SIG-M5 treated with dmso at 0.1 percent for 504 hours (cell line): Measurements from ENCODE around the gene RNF144A.
A peak's percentile ranks its signal among the peaks of the same experiment; 100 is the strongest.
"Not testable (repeated sequence)": the region's sequence is repeated elsewhere in the genome, so short reads cannot be mapped to it uniquely, and the experiment has no call there.

ENCODE experiments used
- DNase-seq: peaks from one replicate; lab custom pipeline; 2025; ENCODE audit not compliant: unreplicated experiment; lab: John Stamatoyannopoulos, UW

The RNF144A gene, protein sequence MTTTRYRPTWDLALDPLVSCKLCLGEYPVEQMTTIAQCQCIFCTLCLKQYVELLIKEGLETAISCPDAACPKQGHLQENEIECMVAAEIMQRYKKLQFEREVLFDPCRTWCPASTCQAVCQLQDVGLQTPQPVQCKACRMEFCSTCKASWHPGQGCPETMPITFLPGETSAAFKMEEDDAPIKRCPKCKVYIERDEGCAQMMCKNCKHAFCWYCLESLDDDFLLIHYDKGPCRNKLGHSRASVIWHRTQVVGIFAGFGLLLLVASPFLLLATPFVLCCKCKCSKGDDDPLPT

DNA sequence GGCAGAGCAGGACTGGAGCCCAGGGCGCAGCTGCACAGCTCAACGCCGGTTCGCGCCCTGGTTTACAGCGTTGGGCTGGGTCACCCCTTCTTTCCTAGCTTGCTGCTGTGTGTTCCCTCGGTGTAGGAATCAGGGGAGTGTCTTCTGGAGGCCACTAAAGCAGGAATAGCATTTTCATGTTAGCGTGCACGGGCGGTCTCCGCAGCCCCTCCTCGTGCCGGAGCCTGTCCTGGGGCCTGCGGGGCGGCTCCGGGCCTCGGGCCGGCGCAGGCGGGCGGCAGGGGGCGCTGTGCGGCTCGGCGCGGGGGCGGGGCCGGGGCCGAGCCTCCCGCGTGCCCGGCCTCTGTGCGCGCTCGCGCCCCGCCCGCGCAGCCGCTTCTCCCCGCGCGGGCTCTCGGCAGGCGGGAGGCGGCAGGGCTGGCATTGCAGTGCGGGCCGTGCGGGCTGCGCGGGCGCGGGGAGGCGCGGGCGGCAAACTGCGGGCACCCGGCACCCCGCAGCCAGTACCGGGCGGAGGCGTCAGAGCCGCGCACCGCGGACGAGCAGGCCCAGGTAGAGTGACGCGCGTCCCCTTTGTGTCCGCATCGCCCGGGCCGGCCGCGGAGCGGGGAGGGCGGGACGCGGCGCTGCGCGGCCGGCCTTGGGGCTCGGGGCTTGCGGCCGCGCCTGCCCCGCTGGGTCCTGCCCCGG is at the start of gene RNF144A:
Gene RNF144A, plus strand, starts transcription at position 342 of the 690 bp plus-strand sequence. CDS start 79,515 bp downstream, outside the sequence.
- DNase-seq, result no peak

DNA sequence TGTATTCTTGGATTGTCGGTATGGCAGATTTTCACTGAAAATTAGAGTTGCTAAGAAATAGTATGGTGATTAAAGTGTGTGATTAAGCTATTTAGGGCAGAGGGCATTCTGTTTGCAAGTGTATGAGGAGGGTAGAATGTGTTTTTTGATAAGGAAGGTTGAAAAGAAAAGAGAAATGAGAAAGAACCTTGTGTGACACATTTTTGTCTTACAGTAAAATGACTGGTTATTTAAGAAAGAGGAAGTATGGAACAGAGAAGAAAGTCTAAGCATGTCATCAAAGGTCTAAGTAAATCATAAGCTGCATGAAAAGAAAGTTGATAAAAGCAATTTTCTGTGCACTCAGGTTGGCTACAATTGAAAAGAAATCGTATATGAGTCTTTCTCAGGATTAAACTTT is 44.8 kb upstream of the RNF144A start:
- peak; percentile 13 for DNase-seq

DNA sequence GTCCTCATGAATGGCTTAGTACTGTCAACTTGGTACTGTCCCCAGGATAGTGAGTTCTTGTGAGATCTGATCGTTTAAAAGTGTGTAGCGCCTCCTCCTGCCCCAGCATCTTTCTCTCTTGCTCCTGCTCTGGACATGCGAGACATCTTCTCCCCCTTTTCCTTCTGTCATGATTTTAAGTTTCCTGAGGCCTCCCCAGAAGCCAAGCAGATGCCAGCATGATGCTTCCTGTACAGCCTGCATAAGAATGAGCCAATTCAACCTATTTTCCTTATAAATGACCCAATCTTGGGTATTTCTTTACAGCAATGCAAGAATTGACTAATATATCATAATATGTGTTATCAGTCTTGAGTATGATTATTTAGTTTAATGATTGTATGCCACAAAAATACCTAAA is 43.2 kb upstream of the RNF144A start:
- no peak for DNase-seq

DNA sequence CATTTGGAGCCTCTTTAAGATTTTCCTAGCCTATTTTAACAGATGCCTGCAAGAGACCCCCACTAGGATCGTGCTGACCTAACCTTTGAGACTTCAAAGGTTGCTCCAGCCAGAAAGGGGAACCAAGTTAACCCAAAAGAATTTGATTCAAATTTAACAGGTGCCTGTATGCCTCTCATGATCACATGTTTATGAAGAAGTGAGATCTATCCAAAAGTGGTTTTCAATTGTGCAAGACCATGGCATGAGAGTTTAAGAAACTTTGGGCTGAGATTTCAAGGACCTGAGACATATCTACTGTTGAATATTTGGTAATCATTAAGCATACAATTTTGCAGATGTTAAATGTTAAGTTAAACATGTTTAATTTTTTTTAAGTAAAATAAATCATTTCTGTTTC is 40.9 kb upstream of the RNF144A start:
- no peak for DNase-seq

DNA sequence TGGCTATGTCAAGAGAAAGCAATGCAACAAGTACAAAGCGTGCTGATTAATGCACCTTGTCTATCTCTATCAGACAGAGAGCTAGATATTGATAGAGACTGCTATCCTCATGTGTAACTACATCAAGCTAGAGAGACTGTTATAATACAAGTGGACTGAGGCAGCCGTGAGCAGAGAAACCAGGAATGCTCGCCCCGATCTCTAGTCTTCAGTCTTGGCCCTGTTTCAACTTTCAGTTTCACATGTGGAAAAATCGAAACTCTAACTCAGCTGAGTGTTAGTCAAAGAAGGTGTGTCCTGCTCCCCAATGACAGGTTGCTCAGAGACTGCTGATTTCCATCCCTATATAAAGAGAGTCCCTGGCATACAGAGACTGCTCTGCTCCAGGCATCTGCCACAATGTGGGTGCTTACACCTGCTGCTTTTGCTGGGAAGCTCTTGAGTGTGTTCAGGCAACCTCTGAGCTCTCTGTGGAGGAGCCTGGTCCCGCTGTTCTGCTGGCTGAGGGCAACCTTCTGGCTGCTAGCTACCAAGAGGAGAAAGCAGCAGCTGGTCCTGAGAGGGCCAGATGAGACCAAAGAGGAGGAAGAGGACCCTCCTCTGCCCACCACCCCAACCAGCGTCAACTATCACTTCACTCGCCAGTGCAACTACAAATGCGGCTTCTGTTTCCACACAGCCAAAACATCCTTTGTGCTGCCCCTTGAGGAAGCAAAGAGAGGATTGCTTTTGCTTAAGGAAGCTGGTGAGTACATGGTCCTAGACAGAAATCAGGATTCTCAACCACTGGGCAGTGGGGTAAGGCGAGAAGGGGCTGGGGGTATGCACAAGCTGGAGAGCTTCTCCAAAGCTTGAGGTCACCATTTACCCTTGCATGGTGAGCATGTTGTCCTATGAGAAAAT is 39.6 kb upstream of the RNF144A start, which contains the start of gene RSAD2:
Gene RSAD2, plus strand, starts transcription at position 376 of the 903 bp plus-strand sequence. Its CDS starts 24 bp downstream, at position 400.
- no peak for DNase-seq

DNA sequence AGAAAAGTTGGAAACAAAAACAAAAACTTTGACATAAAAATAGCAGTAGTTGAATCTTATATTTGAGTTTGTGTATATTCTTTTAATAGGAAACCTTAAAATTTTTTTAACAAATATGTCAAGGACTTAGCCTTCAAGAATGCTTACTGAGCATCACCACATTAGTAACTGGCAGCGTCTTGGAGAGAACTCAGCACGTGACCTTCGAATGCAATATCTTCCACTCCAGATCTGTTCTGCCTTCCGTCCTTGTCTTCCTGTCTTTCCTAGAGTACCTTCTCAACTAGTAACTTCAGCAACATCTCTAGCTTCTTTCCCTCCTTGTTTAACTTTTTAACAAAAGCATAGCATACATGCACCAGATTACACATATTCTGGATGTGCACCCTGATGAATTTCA is 38.7 kb upstream of the RNF144A start:
- DNase-seq, result no peak

DNA sequence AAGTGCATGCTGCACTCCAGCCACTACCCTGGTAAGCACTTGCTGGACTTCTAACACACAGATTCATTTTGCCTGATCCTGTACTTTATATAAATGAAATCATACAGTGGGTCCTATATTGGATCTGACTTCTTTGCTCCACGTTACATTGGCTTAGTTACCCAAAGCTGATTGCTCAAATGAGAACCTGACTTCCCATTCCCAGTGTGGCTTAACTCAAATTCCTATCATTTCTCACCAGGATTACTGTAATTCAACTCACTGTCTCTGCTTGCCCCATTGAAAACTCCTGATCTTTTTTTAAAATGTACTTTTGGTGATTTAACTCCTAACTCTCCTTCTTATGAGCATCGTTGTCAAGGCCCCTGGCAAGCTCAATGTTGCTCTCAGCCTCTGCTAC is 38.2 kb upstream of the RNF144A start:
- no peak for DNase-seq

DNA sequence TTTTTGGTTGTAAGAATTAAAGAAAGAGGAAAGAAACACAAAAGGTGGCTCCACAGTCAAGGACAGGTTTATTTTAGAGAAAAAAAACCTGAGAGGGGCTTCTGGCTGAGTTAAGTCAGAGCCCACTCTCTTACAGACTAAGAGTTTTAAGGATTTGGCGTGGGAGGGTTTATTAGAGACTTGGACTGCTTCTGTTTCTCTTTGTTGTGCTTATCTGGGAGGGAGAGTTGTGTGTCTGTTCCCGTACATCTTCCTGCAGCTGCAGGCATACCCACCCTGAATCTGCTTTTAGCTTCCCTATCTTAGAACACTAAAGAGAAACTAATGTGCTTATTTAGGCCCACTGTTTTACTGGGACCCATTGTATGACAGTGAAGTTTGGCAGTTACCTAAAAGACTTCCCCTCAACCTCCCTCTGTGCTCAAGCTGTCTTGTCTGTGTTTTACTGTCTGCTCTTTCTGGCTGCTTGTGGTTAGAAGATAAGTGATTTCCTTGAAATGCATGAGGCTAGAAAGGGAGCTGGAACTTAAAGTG is 36.9 kb upstream of the RNF144A start:
- no peak for DNase-seq

DNA sequence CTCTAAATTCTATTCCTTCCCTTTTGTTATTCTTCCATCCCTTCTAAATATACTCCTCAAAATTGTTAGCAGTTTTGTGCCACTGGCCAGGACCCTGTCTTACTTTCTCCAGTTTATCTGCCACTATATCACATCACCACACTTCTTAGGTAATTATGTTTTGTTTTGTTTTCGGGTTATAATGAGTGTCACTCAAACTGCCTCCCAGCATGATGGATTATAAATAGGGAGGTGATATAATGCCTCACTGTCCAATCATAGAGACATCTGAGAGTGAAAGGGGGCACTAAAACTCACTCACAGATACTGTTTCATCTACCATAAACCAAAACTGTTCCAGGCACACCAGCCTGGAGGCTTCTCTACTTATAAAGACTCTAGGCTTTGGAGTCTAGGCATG is 36.2 kb upstream of the RNF144A start:
- DNase-seq, result no peak

DNA sequence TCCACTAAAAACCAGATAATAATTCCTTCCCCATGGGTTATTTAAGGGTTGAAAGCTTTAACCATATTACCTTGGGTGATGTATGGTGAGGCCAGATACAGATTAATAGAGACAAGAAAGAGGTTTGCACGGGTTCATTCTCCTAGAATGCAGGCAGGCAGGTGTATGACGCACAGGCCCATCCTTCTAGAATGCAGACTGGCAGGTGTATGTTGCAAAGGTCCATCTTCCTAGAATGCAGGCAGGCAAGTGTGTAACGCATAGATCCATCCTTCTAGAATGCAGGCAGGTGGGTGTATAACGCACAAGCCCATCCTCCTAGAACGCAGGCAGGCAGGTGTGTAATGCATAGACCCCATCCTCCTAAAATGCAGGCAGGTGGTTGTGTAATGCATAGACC is 35.7 kb upstream of the RNF144A start:
- DNase-seq, result no peak

DNA sequence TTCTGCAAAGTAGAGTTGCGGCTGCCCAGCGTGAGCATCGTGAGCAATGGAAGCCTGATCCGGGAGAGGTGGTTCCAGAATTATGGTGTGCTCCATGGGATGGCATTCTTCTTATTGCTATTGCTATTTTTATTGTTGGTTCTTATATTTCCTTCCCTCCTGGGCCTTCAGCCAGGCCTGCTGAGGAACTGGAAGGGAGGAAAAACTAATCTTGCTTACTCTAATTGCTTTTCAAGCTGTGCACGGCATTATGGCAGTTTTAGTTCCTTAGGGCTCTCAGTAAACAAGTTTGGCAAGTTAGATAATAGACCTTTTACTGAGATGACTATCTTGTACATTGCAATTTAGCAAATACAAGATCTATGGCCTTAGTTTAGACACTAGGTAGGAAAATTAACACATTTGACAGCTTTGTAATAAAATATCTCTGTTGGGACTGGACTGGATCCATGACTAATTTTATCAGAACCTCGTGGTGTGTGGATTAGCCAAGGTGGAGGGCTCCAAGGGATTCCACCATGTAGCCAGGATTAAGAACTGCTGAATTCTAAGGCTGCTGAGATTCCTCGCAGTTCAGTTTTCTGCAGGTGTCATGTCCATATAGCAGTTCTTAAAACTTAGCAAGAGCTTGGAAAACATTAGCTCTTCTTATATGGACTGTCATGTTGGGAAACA is 33.6 kb upstream of the RNF144A start:
- no peak for DNase-seq

DNA sequence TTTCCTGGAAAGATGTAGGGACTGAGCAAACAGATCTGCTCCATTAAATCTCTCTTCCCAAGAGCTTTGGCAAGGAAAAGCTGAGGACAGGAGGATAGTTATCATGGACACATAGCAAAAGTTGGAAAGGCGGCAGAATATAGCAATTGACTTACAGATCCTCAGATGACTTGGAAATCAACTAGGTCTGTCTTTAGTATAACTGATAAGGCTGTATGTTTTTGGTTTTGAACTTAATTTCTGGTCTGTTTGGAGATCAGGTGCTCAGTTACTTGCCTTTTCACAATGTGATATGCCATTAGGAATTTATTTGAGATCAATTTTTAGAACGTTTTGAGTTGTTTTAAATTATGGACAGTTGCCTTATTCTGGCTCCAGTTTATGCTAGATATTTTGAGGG is 31.7 kb upstream of the RNF144A start:
- DNase-seq, result no peak

DNA sequence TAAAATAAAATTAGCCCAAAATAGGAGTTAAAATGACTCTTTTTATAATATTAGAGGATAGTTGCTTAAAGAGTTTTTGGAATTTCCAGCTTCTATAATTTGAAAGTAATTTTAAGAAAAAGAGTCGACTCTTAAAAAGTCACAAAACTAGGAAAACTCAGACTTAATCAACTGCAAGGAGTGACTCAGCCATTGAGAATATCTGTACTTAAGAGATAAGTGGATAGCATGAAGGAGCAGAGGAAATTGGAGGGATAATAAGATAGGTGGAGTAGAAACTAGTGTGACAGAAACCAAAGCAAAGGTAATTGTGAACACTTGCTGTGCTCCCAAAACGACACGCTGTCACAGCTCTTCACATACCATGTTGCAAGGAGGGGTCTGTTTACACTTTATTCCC is 31.2 kb upstream of the RNF144A start:
- no peak for DNase-seq

DNA sequence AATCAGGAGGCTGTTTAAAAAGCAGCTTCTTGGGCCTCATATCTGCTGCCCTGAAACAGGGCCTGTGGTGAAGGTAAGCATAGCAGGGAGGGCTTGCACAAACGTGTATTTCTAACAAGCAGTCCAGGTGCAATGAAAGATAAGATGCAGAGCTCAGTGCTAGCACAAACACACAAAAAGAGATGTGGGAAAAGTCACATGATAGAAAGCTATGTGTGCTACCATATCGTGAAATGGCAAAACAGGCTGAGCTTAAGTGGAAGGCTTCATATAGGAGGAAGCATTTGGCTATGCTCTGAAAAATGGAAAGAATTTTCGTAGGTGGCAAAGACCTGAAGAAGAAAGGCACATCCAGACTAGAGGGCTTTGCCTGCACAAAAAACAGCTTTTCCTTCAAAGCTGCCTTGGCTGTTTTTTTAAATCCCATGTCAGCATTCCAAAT is 29.4 kb upstream of the RNF144A start:
- no peak for DNase-seq

DNA sequence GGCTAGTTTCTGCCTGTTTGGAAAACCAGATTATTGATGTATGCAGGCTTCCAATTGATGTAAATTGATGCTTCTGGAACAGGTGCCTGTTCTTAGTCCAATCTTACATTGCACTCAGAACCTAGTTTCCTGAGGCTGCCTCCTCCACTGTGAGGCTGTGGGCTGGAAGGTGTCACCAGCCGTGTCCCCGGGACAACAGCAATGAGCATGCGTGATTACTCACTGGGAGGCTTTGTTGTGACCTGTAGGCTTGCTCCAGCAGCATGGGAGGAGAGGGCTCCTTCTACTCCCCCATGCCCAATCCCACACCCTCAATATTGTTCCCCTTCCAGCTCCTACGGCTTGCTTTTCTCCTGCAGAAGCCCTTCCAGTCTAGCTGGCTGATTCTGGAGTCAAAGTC is 28.5 kb upstream of the RNF144A start:
- no peak for DNase-seq

DNA sequence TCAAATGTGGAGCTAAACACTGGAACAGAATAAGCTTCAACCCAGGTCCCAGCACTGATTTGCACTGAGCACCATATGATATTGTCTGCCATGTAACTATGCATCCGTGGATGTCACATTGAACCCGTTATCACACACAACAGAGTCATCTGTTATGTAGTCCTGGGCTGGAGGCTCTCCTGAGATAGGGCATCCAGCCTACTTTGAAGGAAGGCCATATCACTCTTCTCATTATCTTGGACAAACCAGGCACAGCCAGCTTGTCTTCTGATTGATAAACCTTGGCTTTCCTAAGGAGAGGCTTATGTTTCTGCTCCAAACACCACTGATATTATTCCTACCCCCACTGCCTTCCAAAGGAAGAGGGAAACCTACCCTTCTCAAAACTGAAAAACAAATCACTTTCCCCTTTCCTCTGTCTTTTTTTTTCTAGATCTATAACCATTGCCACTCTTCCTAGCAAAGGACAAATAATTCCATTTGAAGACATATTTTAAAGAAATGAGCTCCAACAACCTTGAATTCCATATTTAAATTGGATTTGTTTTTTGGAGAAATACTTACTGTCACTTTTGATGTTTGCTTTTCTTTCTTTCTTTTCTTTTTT is 23.2 kb upstream of the RNF144A start:
- no peak for DNase-seq

DNA sequence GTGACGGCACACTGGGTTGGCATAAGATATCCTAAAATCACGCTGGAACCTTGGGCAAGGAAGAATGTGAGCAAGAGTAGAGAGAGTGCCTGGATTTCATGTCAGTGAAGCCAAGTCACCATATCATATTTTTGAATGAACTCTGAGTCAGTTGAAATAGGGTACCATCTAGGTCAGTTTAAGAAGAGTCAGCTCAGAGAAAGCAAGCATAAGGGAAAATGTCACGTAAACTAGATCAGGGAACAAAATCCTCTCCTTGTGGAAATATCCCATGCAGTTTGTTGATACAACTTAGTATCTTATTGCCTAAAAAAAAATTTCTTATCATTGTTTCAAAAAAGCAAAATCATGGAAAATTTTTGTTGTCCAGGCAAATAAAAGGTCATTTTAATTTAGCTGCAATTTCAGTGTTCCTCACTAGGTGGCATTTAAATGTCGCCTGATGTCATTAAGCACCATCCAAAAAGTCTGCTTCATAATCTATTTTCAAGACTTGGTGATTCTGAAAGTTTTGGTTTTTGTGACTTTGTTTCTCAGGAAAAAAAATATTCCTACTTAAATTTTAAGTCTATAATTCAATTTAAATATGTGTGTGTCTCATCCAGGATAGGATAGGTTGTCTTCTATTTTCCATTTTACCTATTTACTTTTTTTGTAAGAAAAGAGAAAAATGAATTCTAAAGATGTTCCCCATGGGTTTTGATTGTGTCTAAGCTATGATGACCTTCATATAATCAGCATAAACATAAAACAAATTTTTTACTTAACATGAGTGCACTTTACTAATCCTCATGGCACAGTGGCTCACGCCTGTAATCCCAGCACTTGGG is 20.1 kb upstream of the RNF144A start:
- DNase-seq, result no peak

DNA sequence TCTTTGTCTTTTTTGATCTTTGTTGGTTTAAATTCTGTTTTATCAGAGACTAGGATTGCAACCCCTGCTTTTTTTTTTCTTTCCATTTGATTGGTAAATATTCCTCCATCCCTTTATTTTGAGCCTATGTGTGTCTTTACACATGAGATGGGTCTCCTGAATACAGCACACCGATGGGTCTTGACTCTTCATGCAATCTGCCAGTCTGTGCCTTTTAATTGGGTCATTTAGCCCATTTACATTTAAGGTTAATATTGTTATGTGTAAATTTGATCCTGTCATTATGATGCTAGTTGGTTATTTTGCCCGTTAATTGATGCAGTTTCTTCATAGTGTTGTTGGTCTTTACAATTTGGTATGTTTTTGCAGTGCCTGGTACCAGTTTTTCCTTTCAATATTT is 14.6 kb upstream of the RNF144A start:
- DNase-seq, result not testable (repeated sequence)

DNA sequence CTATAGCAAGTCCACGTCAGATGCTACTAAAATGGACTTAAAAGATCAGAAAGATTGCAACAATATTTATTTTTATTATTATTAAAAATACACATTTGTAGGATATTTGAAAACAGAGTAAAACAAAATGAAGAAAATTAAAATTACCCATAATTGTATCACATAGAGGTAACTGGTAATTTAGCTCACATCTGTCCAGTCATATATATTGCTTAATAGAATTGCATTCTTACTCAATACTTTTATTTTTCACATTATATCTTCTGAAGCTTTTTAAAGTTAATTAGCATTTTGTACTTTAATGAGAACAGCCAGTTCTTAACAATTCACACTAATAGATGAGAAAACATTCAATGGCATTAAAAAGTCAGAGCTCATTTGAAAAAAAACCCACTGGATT is 11.5 kb upstream of the RNF144A start:
- DNase-seq, result no peak
